Keratinocyte (primary cell): Measurements from ENCODE around the gene ZNF438. TPM values are rescaled to one million over a fixed set of nuclear protein-coding genes. Genes with fewer than 3 reads are reported as not detected.

Source experiments
- DNase-seq: peaks from one replicate; pipeline ENCODE4 v3.0.0-alpha.2; 2011; ENCODE audit warnings: low read depth, missing footprints, low spot score
- FAIRE-seq: peaks from 2 replicates; lab custom pipeline; 2011; peaks lifted over from hg19 to GRCh38; lab: Jason Lieb, UNC
- H2AFZ ChIP-seq: 2 replicates; pipeline ENCODE4 v1.6.0; 2012; ENCODE audit warnings: low read length, control low read depth, inconsistent platforms; ENCODE audit not compliant: control insufficient read depth
- H3K27ac ChIP-seq: 2 replicates; pipeline ENCODE4 v1.5.1; 2011; ENCODE audit warnings: low read length; ENCODE audit not compliant: control insufficient read depth, insufficient read depth
- H3K27me3 ChIP-seq: 3 replicates; pipeline ENCODE4 v1.6.0; 2011; ENCODE audit warnings: low read length; ENCODE audit not compliant: control insufficient read depth, insufficient read depth; ENCODE audit errors: extremely low read depth
- H3K36me3 ChIP-seq, 2 experiments: 2 replicates in 1 of 2; 3 replicates in 1 of 2; pipeline ENCODE4 v1.5.1; 2011; ENCODE audit warnings: low read length in 2 of 2, mild to moderate bottlenecking in 1 of 2; ENCODE audit not compliant: control insufficient read depth in 2 of 2, insufficient read depth in 2 of 2; ENCODE audit errors: extremely low read depth in 1 of 2
- H3K4me1 ChIP-seq: 3 replicates; pipeline ENCODE4 v1.5.1; 2011; ENCODE audit warnings: low read length; ENCODE audit not compliant: control insufficient read depth, insufficient read depth; ENCODE audit errors: extremely low read depth
- H3K4me2 ChIP-seq: 3 replicates; pipeline ENCODE4 v1.6.0; 2011; ENCODE audit warnings: low read depth, low read length; ENCODE audit not compliant: control insufficient read depth, insufficient read depth; ENCODE audit errors: extremely low read depth
- H3K4me3 ChIP-seq, 3 experiments: fragments of 200-600 bp in 1 of 3; sonication (generic) in 1 of 3; 2 replicates in 2 of 3; 3 replicates in 1 of 3; pipeline ENCODE4 v1.5.1; 2011 to 2016; ENCODE audit warnings: low read length in 3 of 3, mild to moderate bottlenecking in 3 of 3, control low read depth in 2 of 3, inconsistent platforms in 1 of 3, low read depth in 1 of 3, mixed read lengths in 1 of 3, mixed run types in 1 of 3, moderate library complexity in 1 of 3; ENCODE audit not compliant: control insufficient read depth in 2 of 3, insufficient read depth in 2 of 3; ENCODE audit errors: extremely low read depth in 1 of 3
- H3K79me2 ChIP-seq: 2 replicates; pipeline ENCODE4 v1.6.0; 2012; ENCODE audit warnings: low read length; ENCODE audit not compliant: control insufficient read depth, insufficient read depth
- H3K9ac ChIP-seq: 3 replicates; pipeline ENCODE4 v1.6.0; 2011; ENCODE audit warnings: low read length; ENCODE audit not compliant: control insufficient read depth, insufficient read depth; ENCODE audit errors: extremely low read depth
- H3K9me1 ChIP-seq: 3 replicates; pipeline ENCODE4 v1.6.0; 2011; ENCODE audit warnings: low read length; ENCODE audit not compliant: control insufficient read depth, insufficient read depth; ENCODE audit errors: extremely low read depth
- H3K9me3 ChIP-seq: 2 replicates; pipeline ENCODE4 v1.5.1; 2012; ENCODE audit warnings: low read depth, low read length; ENCODE audit not compliant: control insufficient read depth
- H4K20me1 ChIP-seq: 3 replicates; pipeline ENCODE4 v1.6.0; 2011; ENCODE audit warnings: low read length; ENCODE audit not compliant: control insufficient read depth, insufficient read depth; ENCODE audit errors: extremely low read depth
- CTCF ChIP-seq, 3 experiments: IDR thresholded peaks in 1 of 3; conservative IDR thresholded peaks in 1 of 3; optimal IDR thresholded peaks in 1 of 3; 2 replicates in 2 of 3; 3 replicates in 1 of 3; pipeline versions ENCODE3 to v1.5.1; 2011; ENCODE audit warnings: low read length in 3 of 3, mild to moderate bottlenecking in 3 of 3, moderate library complexity in 2 of 3, control low read depth in 1 of 3, inconsistent platforms in 1 of 3; ENCODE audit not compliant: insufficient read depth in 2 of 3; ENCODE audit errors: extremely low read depth in 1 of 3
- EZH2 ChIP-seq: IDR thresholded peaks from one replicate; pipeline ENCODE4 v1.6.1; 2012; ENCODE audit warnings: inconsistent platforms, mild to moderate bottlenecking, low read length, moderate library complexity
- dilution Hi-C: fragments of 300-500 bp; cut with MboI; formaldehyde crosslinking; loops from one replicate; pipeline ENCODE4 v1.7.0; 2020; ENCODE audit warnings: low sequenced_read_pairs; ENCODE audit not compliant: extremely low pct_ligation_motif_present
- polyA plus RNA-seq, 5 experiments: library from polyadenylated mRNA; depleted of rRNA in 3 of 5; stranded (reverse) in 3 of 5; stranded (forward) in 1 of 5; unstranded in 1 of 5; fragments of >200 nt; gene quantifications; 1 replicate in 1 of 5; 2 replicates in 3 of 5; 3 replicates in 1 of 5; pipeline versions ENCODE4 v1.2.1 to v1.2.3, GENCODE V29; 2011 to 2012; ENCODE audit warnings: missing spikeins in 2 of 5, low read depth in 1 of 5, low replicate concordance in 1 of 5

The ZNF438 gene
- polyA plus RNA-seq, 1 donor (not counting 4 experiments of a cell fraction or from before 2014, with no cell fraction given), result 2.8 TPM

GRCh38 chr10:30988831-30989435 lies 42.7 kb downstream of the ZNF438 start:
- Histone ChIP-seq H3K4me1 (peaks cover 28% of the 10 kb centered on the region), H3K27ac (no peak overlapping the region), H3K4me2 (no peak overlapping the region), H3K36me3 (no peaks in the 10 kb centered on the region), H3K9me1 (no peaks in the 10 kb centered on the region), H4K20me1 (no peaks in the 10 kb centered on the region), H3K79me2 (no peaks in the 10 kb centered on the region), H3K27me3 (no peaks in the 10 kb centered on the region), H3K4me3 (no peak overlapping the region), H3K9me3 (no peaks in the 10 kb centered on the region), H3K9ac (no peak overlapping the region), H2AFZ (no peak overlapping the region)
- dilution Hi-C loops, result no loop called here
- DNase-seq, result no peak
- TF ChIP-seq EZH2 (no peak), CTCF (optimal IDR thresholded peaks at IDR 0.05 in 1 of 3, IDR thresholded peaks at IDR 0.05 in 1 of 3, conservative IDR thresholded peaks at IDR 0.05 in 1 of 3; ENCODE audit: extremely low read depth in 1 of 3, insufficient read depth in 2 of 3, low read length in 3 of 3) (no peak)
- FAIRE-seq, result no peak

GRCh38 chr10:30987463-30987862 lies 44.2 kb downstream of the ZNF438 start:
- Histone ChIP-seq H3K4me3 (no peak overlapping the region), H3K4me1 (peaks cover 31% of the 10 kb centered on the region), H3K9me3 (no peaks in the 10 kb centered on the region), H4K20me1 (no peaks in the 10 kb centered on the region), H2AFZ (no peak overlapping the region), H3K27ac (no peak overlapping the region), H3K4me2 (no peak overlapping the region), H3K9ac (no peak overlapping the region), H3K79me2 (no peaks in the 10 kb centered on the region), H3K27me3 (no peaks in the 10 kb centered on the region), H3K36me3 (no peaks in the 10 kb centered on the region), H3K9me1 (no peaks in the 10 kb centered on the region)
- no peak for TF ChIP-seq EZH2
- TF ChIP-seq CTCF (optimal IDR thresholded peaks at IDR 0.05 in 1 of 3, IDR thresholded peaks at IDR 0.05 in 1 of 3, conservative IDR thresholded peaks at IDR 0.05 in 1 of 3; ENCODE audit: extremely low read depth in 1 of 3, insufficient read depth in 2 of 3, low read length in 3 of 3), result no peak
- FAIRE-seq (no peak), DNase-seq (no peak)
- dilution Hi-C loops, result no loop called here
